Measurements from ENCODE around the gene CD27. TPM values are rescaled to one million over a fixed set of nuclear protein-coding genes. Genes with fewer than 3 reads are reported as not detected.
A peak's percentile ranks its signal among the peaks of the same experiment; 100 is the strongest.

CD27 gene
- total and polyA plus RNA-seq, 2 of the 13 experiments (the other 11 are each of a cell fraction or from before 2014, with no cell fraction given): 0.12 TPM; not detected in 1

- peak; percentile 88 for TF ChIP-seq ZNF407 (CRISPR knock-in tag; IDR thresholded peaks at IDR 0.05; ENCODE audit: not compliant biosample characterization)
- TF ChIP-seq ZNF740 (CRISPR knock-in tag; IDR thresholded peaks at IDR 0.05): no peak
- no peak for TF ChIP-seq SRSF1 (optimal IDR thresholded peaks at IDR 0.05; ENCODE audit: low read depth, low read length)
- TF ChIP-seq ZNF749 (CRISPR knock-in tag; IDR thresholded peaks at IDR 0.05; ENCODE audit: borderline replicate concordance): peak; percentile 82
- peak; percentile 61; the same call in 1 of the 2 replicates for TF ChIP-seq CEBPB (IDR thresholded peaks at IDR 0.05; ENCODE audit: borderline replicate concordance, low read depth, low read length)
- TF ChIP-seq ZNF883 (CRISPR knock-in tag; IDR thresholded peaks at IDR 0.05; ENCODE audit: not compliant biosample characterization): no peak
- no peak for TF ChIP-seq CC2D1A (CRISPR knock-in tag; IDR thresholded peaks at IDR 0.05)
- no peak for TF ChIP-seq ZKSCAN1 (IDR thresholded peaks at IDR 0.05; ENCODE audit: low read length)
- peak; percentile 44; the same call in 1 of the 2 replicates for TF ChIP-seq ZNF12 (CRISPR knock-in tag; IDR thresholded peaks at IDR 0.05)
- peak; percentile 92 for TF ChIP-seq ZSCAN31 (CRISPR knock-in tag; IDR thresholded peaks at IDR 0.05; ENCODE audit: low read depth)
- TF ChIP-seq TOE1 (CRISPR knock-in tag; IDR thresholded peaks at IDR 0.05): no peak
- peak; percentile 67; the same call in 1 of the 2 replicates for TF ChIP-seq HIVEP1 (CRISPR knock-in tag; IDR thresholded peaks at IDR 0.05)
- no peak; the same call in none of the 2 replicates for TF ChIP-seq ZNF619 (CRISPR knock-in tag; IDR thresholded peaks at IDR 0.05)
- no peak for TF ChIP-seq HOXD1 (CRISPR knock-in tag; IDR thresholded peaks at IDR 0.05)
- TF ChIP-seq ZZZ3 (CRISPR knock-in tag; IDR thresholded peaks at IDR 0.05; ENCODE audit: borderline replicate concordance): 0 out of 2 replicates have a peak, but pooled peaks have one; percentile 14
- TF ChIP-seq ZNF784 (CRISPR knock-in tag; IDR thresholded peaks at IDR 0.05; ENCODE audit: borderline replicate concordance): 0 out of 2 replicates have a peak, but pooled peaks have one; percentile 22
- TF ChIP-seq ZNF773 (CRISPR knock-in tag; IDR thresholded peaks at IDR 0.05; ENCODE audit: borderline replicate concordance): no peak
- no peak for TF ChIP-seq EZH2 (conservative IDR thresholded peaks at IDR 0.05; ENCODE audit: low read depth, low read length)
- TF ChIP-seq ZNF639 (CRISPR knock-in tag; conservative IDR thresholded peaks at IDR 0.05): no peak
Observed at GRCh38 chr12:6470375-6471163, 25.8 kb downstream of the CD27 start, which contains the start of gene VAMP1 (continued).
